GM12878 (cell line): Measurements from ENCODE around the gene TIAM1.

Experiments used
- BCL3 ChIP-seq: IDR thresholded peaks from 2 replicates; pipeline ENCODE4 v1.6.1; 2011; ENCODE audit warnings: borderline replicate concordance, low read depth, mild to moderate bottlenecking, moderate library complexity, low read length; ENCODE audit not compliant: insufficient read depth, poor library complexity, severe bottlenecking
- CHD2 ChIP-seq: IDR thresholded peaks from 2 replicates; pipeline ENCODE4 v1.6.1; 2011; ENCODE audit warnings: low read depth, low read length, improper control_type of control experiment, borderline replicate concordance
- HDAC2 ChIP-seq: fragments of 200-600 bp; sonication (generic); IDR thresholded peaks from 2 replicates; pipeline ENCODE4 v1.6.1; 2017
- HDAC6 ChIP-seq: fragments of 200-600 bp; sonication (generic); IDR thresholded peaks from one replicate; pipeline ENCODE4 v1.8.0; 2017; ENCODE audit warnings: antibody characterized with exemption; ENCODE audit not compliant: unreplicated experiment
- NFYB ChIP-seq: IDR thresholded peaks from 2 replicates; pipeline ENCODE4 v1.6.1; 2011; ENCODE audit warnings: low read depth, mild to moderate bottlenecking, low read length, improper control_type of control experiment, moderate library complexity; ENCODE audit not compliant: insufficient read depth
- POLR2A ChIP-seq: IDR thresholded peaks from 2 replicates; pipeline ENCODE4 v1.6.1; 2011; ENCODE audit warnings: low read depth, mild to moderate bottlenecking, low read length
- POLR2AphosphoS5 ChIP-seq: IDR thresholded peaks from 2 replicates; pipeline ENCODE4 v1.6.1; 2011; ENCODE audit warnings: mild to moderate bottlenecking, low read length, inconsistent platforms
- RAD21 ChIP-seq: IDR thresholded peaks from 2 replicates; pipeline ENCODE4 v1.6.1; 2011; ENCODE audit warnings: mild to moderate bottlenecking, low read depth, low read length, moderate library complexity; ENCODE audit not compliant: insufficient read depth
- STAT3 ChIP-seq: IDR thresholded peaks from 2 replicates; pipeline ENCODE4 v1.6.1; 2011; ENCODE audit warnings: low read depth, low read length, improper control_type of control experiment
- TCF7 ChIP-seq: IDR thresholded peaks from 2 replicates; pipeline ENCODE4 v1.6.1; 2014; ENCODE audit warnings: antibody characterized with exemption, borderline replicate concordance
- USF2 ChIP-seq: IDR thresholded peaks from 2 replicates; pipeline ENCODE4 v1.6.1; 2011; ENCODE audit warnings: low read depth, low read length, improper control_type of control experiment, borderline replicate concordance
- ZNF24 ChIP-seq: fragments of 450-650 bp; IDR thresholded peaks from 2 replicates; pipeline ENCODE4 v1.6.1; 2017; ENCODE audit warnings: antibody characterized with exemption, mild to moderate bottlenecking
- TF ChIP-seq, protein P1 (sequence below): IDR thresholded peaks from 2 replicates; pipeline ENCODE4 v1.6.1; 2012; ENCODE audit warnings: mild to moderate bottlenecking, low read depth, low read length
- TF ChIP-seq, protein P2 (sequence below), 3 experiments: IDR thresholded peaks in 2 of 3; conservative IDR thresholded peaks in 1 of 3; 2 replicates each; pipeline ENCODE4 v1.5.1; 2011; ENCODE audit warnings: low read depth in 3 of 3, low read length in 3 of 3, mild to moderate bottlenecking in 3 of 3, control low read depth in 2 of 3, moderate library complexity in 2 of 3, inconsistent platforms in 1 of 3, mixed read lengths in 1 of 3; ENCODE audit not compliant: control insufficient read depth in 2 of 3, insufficient read depth in 1 of 3; ENCODE audit errors: extremely low read depth in 1 of 3

DNA sequence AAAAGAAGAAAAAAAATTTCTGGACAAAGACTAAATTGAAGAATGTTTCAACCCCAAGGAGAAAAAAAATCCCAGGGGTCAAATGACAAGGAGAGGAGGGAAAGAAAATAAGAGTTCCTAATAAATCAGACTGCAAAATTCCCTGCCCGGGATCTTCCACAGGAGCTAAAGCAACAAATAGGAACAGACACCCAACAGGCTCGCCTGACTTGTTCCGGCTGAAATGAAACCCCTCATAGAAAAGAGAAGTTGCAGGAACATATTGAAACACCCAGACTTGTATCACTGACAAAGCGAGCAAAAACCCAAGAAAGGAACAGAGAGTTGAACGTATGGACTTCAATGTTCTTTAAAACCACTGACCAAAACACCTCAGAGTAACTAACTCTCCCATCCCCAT, 123.0 kb downstream of the TIAM1 start:
- TF ChIP-seq HDAC6 (no peak), POLR2AphosphoS5 (no peak), STAT3 (no peak), POLR2A (no peak), USF2 (no peak), RAD21 (no peak), BCL3 (no peak), NFYB (no peak), CHD2 (no peak), ZNF24 (no peak), HDAC2 (no peak), TCF7 (no peak)
- TF ChIP-seq, protein P1, sequence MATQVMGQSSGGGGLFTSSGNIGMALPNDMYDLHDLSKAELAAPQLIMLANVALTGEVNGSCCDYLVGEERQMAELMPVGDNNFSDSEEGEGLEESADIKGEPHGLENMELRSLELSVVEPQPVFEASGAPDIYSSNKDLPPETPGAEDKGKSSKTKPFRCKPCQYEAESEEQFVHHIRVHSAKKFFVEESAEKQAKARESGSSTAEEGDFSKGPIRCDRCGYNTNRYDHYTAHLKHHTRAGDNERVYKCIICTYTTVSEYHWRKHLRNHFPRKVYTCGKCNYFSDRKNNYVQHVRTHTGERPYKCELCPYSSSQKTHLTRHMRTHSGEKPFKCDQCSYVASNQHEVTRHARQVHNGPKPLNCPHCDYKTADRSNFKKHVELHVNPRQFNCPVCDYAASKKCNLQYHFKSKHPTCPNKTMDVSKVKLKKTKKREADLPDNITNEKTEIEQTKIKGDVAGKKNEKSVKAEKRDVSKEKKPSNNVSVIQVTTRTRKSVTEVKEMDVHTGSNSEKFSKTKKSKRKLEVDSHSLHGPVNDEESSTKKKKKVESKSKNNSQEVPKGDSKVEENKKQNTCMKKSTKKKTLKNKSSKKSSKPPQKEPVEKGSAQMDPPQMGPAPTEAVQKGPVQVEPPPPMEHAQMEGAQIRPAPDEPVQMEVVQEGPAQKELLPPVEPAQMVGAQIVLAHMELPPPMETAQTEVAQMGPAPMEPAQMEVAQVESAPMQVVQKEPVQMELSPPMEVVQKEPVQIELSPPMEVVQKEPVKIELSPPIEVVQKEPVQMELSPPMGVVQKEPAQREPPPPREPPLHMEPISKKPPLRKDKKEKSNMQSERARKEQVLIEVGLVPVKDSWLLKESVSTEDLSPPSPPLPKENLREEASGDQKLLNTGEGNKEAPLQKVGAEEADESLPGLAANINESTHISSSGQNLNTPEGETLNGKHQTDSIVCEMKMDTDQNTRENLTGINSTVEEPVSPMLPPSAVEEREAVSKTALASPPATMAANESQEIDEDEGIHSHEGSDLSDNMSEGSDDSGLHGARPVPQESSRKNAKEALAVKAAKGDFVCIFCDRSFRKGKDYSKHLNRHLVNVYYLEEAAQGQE, result no peak
- TF ChIP-seq, protein P2, sequence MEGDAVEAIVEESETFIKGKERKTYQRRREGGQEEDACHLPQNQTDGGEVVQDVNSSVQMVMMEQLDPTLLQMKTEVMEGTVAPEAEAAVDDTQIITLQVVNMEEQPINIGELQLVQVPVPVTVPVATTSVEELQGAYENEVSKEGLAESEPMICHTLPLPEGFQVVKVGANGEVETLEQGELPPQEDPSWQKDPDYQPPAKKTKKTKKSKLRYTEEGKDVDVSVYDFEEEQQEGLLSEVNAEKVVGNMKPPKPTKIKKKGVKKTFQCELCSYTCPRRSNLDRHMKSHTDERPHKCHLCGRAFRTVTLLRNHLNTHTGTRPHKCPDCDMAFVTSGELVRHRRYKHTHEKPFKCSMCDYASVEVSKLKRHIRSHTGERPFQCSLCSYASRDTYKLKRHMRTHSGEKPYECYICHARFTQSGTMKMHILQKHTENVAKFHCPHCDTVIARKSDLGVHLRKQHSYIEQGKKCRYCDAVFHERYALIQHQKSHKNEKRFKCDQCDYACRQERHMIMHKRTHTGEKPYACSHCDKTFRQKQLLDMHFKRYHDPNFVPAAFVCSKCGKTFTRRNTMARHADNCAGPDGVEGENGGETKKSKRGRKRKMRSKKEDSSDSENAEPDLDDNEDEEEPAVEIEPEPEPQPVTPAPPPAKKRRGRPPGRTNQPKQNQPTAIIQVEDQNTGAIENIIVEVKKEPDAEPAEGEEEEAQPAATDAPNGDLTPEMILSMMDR (IDR thresholded peaks at IDR 0.05 in 2 of 3, conservative IDR thresholded peaks at IDR 0.05 in 1 of 3; ENCODE audit: control insufficient read depth in 2 of 3, extremely low read depth in 1 of 3, insufficient read depth in 1 of 3, low read depth in 3 of 3, low read length in 3 of 3), result no peak
